Measurements from ENCODE around the gene ERCC5. TPM values are rescaled to one million over a fixed set of nuclear protein-coding genes. Genes with fewer than 3 reads are reported as not detected.

The ERCC5 gene
- polyA plus RNA-seq, 1 donor (not counting 4 experiments of a cell fraction or from before 2014, with no cell fraction given): 40.3 TPM

DNA sequence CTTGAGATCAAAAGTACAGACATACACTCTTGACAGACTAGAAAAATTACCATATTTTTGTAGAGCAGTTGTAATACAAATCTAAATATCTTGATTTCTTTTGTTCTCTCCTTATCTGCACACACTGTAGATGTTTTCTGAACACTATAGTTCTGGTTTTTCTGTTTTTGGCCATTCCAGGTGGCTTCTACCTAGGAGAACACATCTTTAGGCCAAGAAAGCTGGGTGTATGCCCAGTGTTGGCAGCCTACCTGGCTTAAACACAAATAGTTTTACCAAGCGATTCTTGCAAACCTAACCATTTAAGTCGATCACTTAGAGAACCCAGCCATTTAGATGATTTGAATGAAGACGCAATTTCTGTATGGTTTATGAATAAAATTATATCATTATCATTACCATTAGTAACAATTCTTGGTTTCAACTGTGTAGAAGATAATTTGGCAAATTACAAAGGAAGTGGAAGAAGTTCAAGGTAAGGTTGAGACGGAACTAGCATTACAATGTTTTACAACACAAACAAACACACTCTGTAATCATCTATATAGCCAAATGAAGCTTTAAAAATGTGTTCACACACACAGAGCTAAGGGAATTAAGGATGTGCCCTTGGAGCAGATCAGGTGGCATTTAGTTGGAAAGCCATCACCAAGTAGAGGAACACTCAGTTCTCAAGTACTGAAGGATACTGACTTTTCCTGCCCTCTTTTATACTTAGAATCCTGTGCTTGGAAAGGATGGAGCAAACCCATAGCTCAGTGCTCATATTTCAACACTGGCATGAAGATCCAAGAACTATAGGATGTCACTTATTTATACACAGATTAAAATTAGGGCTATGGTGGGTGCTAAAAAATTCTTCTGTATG lies 36.2 kb downstream of the ERCC5 start:
- Histone ChIP-seq H3K9ac (ENCODE audit: control insufficient read depth, extremely low read depth, insufficient read depth, low read length) (no peak overlapping the region), H3K4me1 (ENCODE audit: control insufficient read depth, extremely low read depth, insufficient read depth, low read length) (no peaks in the 10 kb centered on the region), H3K27me3 (ENCODE audit: control insufficient read depth, extremely low read depth, insufficient read depth, low read length) (no peaks in the 10 kb centered on the region), H3K79me2 (ENCODE audit: control insufficient read depth, insufficient read depth, low read length) (no peaks in the 10 kb centered on the region), H3K9me1 (ENCODE audit: control insufficient read depth, extremely low read depth, insufficient read depth, low read length) (no peaks in the 10 kb centered on the region), H3K36me3 (ENCODE audit: control insufficient read depth in 2 of 2, extremely low read depth in 1 of 2, insufficient read depth in 2 of 2, low read length in 2 of 2) (peaks cover 0 to 3% of the 10 kb centered on the region in 2 experiments), H3K4me3 (ENCODE audit: control insufficient read depth in 2 of 3, extremely low read depth in 1 of 3, insufficient read depth in 2 of 3, low read depth in 1 of 3, low read length in 3 of 3) (no peak overlapping the region), H3K9me3 (ENCODE audit: control insufficient read depth, low read depth, low read length) (no peaks in the 10 kb centered on the region), H3K4me2 (ENCODE audit: control insufficient read depth, extremely low read depth, insufficient read depth, low read depth, low read length) (no peak overlapping the region), H4K20me1 (ENCODE audit: control insufficient read depth, extremely low read depth, insufficient read depth, low read length) (no peaks in the 10 kb centered on the region), H3K27ac (ENCODE audit: control insufficient read depth, insufficient read depth, low read length) (no peak overlapping the region), H2AFZ (ENCODE audit: control insufficient read depth, low read length) (no peak overlapping the region)
- TF ChIP-seq, protein P1, sequence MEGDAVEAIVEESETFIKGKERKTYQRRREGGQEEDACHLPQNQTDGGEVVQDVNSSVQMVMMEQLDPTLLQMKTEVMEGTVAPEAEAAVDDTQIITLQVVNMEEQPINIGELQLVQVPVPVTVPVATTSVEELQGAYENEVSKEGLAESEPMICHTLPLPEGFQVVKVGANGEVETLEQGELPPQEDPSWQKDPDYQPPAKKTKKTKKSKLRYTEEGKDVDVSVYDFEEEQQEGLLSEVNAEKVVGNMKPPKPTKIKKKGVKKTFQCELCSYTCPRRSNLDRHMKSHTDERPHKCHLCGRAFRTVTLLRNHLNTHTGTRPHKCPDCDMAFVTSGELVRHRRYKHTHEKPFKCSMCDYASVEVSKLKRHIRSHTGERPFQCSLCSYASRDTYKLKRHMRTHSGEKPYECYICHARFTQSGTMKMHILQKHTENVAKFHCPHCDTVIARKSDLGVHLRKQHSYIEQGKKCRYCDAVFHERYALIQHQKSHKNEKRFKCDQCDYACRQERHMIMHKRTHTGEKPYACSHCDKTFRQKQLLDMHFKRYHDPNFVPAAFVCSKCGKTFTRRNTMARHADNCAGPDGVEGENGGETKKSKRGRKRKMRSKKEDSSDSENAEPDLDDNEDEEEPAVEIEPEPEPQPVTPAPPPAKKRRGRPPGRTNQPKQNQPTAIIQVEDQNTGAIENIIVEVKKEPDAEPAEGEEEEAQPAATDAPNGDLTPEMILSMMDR (optimal IDR thresholded peaks at IDR 0.05 in 1 of 3, IDR thresholded peaks at IDR 0.05 in 1 of 3, conservative IDR thresholded peaks at IDR 0.05 in 1 of 3; ENCODE audit: extremely low read depth in 1 of 3, insufficient read depth in 2 of 3, low read length in 3 of 3): no peak
- no peak for TF ChIP-seq EZH2 (IDR thresholded peaks at IDR 0.05; ENCODE audit: low read length)
- FAIRE-seq (no peak), DNase-seq (ENCODE audit: low read depth, low spot score) (no peak)
- dilution Hi-C loops (cut with MboI; ENCODE audit: extremely low pct_ligation_motif_present, low sequenced_read_pairs): no loop called here

DNA sequence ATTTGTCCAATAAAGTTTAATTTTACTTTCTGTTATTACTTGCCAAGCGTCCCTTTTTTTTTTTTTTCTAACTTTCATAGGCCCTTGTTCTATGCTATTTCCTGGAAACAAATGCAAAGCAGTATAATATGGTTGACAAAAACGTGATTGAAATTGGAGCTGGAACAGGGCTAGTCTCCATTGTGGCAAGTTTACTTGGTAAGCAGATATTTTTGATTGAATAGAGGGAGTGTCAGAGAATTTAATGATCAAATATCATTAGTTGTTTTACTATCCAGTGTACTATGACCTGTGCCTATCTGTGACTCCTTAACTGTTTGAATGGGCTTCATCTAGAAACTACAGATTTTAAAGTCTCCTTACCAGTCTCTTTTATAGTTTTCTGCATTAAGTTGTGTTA lies 46.7 kb downstream of the ERCC5 start:
- no peak for FAIRE-seq
- dilution Hi-C loops (cut with MboI; ENCODE audit: extremely low pct_ligation_motif_present, low sequenced_read_pairs): no loop called here

More for the DNA sequence above, 46.7 kb downstream of the ERCC5 start:
- no peak for DNase-seq (ENCODE audit: low read depth, low spot score)
- Histone ChIP-seq H3K79me2 (ENCODE audit: control insufficient read depth, insufficient read depth, low read length) (no peaks in the 10 kb centered on the region), H3K9me1 (ENCODE audit: control insufficient read depth, extremely low read depth, insufficient read depth, low read length) (no peaks in the 10 kb centered on the region), H3K27me3 (ENCODE audit: control insufficient read depth, extremely low read depth, insufficient read depth, low read length) (no peaks in the 10 kb centered on the region), H3K27ac (ENCODE audit: control insufficient read depth, insufficient read depth, low read length) (no peak overlapping the region), H3K9me3 (ENCODE audit: control insufficient read depth, low read depth, low read length) (no peaks in the 10 kb centered on the region), H2AFZ (ENCODE audit: control insufficient read depth, low read length) (no peak overlapping the region), H3K9ac (ENCODE audit: control insufficient read depth, extremely low read depth, insufficient read depth, low read length) (no peak overlapping the region), H3K4me1 (ENCODE audit: control insufficient read depth, extremely low read depth, insufficient read depth, low read length) (no peaks in the 10 kb centered on the region), H3K4me2 (ENCODE audit: control insufficient read depth, extremely low read depth, insufficient read depth, low read depth, low read length) (no peak overlapping the region), H4K20me1 (ENCODE audit: control insufficient read depth, extremely low read depth, insufficient read depth, low read length) (no peaks in the 10 kb centered on the region), H3K4me3 (ENCODE audit: control insufficient read depth in 2 of 3, extremely low read depth in 1 of 3, insufficient read depth in 2 of 3, low read depth in 1 of 3, low read length in 3 of 3) (no peak overlapping the region), H3K36me3 (ENCODE audit: control insufficient read depth in 2 of 2, extremely low read depth in 1 of 2, insufficient read depth in 2 of 2, low read length in 2 of 2) (peaks cover 0 to 2% of the 10 kb centered on the region in 2 experiments)
- TF ChIP-seq EZH2 (IDR thresholded peaks at IDR 0.05; ENCODE audit: low read length): no peak
- TF ChIP-seq, protein P1 (optimal IDR thresholded peaks at IDR 0.05 in 1 of 3, IDR thresholded peaks at IDR 0.05 in 1 of 3, conservative IDR thresholded peaks at IDR 0.05 in 1 of 3; ENCODE audit: extremely low read depth in 1 of 3, insufficient read depth in 2 of 3, low read length in 3 of 3): no peak

Measured in keratinocyte (primary cell).